Osteoblast (primary cell): ENCODE results near the gene FIZ1. TPM values are rescaled to one million over a fixed set of nuclear protein-coding genes. Genes with fewer than 3 reads are reported as not detected.

Experiments
- DNase-seq: peaks from one replicate; pipeline ENCODE4 v3.0.0; 2011; ENCODE audit warnings: low spot score, mixed read lengths; ENCODE audit not compliant: insufficient read length; ENCODE audit errors: missing footprints
- H2AFZ ChIP-seq: 2 replicates; pipeline ENCODE4 v1.6.0; 2011; ENCODE audit warnings: mild to moderate bottlenecking, low read length
- H3K27ac ChIP-seq: 2 replicates; pipeline ENCODE4 v1.5.1; 2011; ENCODE audit warnings: mild to moderate bottlenecking, low read depth, low read length, moderate library complexity
- H3K27me3 ChIP-seq: 2 replicates; pipeline ENCODE4 v1.6.0; 2012; ENCODE audit warnings: mild to moderate bottlenecking, control low read depth, inconsistent platforms, low read length, moderate library complexity; ENCODE audit not compliant: insufficient read depth
- H3K36me3 ChIP-seq: 2 replicates; pipeline ENCODE4 v1.5.1; 2011; ENCODE audit warnings: mild to moderate bottlenecking, low read length, control low read depth, moderate library complexity; ENCODE audit not compliant: insufficient read depth
- H3K4me1 ChIP-seq: 2 replicates; pipeline ENCODE4 v1.5.1; 2011; ENCODE audit warnings: mild to moderate bottlenecking, low read length, control low read depth, moderate library complexity; ENCODE audit not compliant: insufficient read depth
- H3K4me2 ChIP-seq: 2 replicates; pipeline ENCODE4 v1.6.0; 2011; ENCODE audit warnings: mild to moderate bottlenecking, low read length; ENCODE audit not compliant: insufficient read depth
- H3K4me3 ChIP-seq: fragments of 200-600 bp; sonication (generic); 3 replicates; pipeline ENCODE4 v1.5.1; 2012; ENCODE audit warnings: mild to moderate bottlenecking, low read length, inconsistent platforms; ENCODE audit not compliant: insufficient read depth
- H3K79me2 ChIP-seq: 2 replicates; pipeline ENCODE4 v1.6.0; 2012; ENCODE audit warnings: mild to moderate bottlenecking, low read length, control low read depth, inconsistent platforms; ENCODE audit not compliant: insufficient read depth
- H3K9me3 ChIP-seq: 2 replicates; pipeline ENCODE4 v1.5.1; 2011; ENCODE audit warnings: low read depth, low read length, control low read depth
- H4K20me1 ChIP-seq: 2 replicates; pipeline ENCODE4 v1.6.0; 2012; ENCODE audit warnings: mild to moderate bottlenecking, low read length, control low read depth; ENCODE audit not compliant: insufficient read depth
- total RNA-seq: library from RNA; depleted of rRNA; stranded (reverse); fragments of >200 nt; gene quantifications from 2 replicates; pipeline ENCODE4 v1.2.3, GENCODE V29; 2012
- TF ChIP-seq, protein P1 (sequence below): IDR thresholded peaks from 2 replicates; pipeline ENCODE4 v1.5.1; 2011; ENCODE audit warnings: mild to moderate bottlenecking, low read depth, low read length, moderate library complexity; ENCODE audit errors: extremely low read depth

FIZ1 gene
- total RNA-seq, 1 donor, result 3.6 TPM

DNA sequence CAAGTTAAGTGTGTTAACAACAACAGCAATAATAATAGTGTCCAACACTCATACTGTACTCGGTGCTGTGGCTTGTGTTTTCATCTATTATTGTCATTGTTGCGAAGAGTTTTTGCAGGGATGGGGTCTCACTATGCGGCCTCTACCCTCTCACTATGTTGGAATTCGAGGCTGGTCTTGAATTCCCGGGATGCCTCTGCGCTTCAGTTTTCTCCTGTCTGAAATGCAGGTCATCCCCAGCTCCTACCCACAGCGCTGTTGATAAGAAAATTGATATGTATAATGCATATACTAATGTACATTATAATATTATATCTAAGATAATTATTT, 49.0 kb downstream of the FIZ1 start:
- peak overlapping the region; percentile 87 for H3K27ac ChIP-seq
- no peaks in the 10 kb centered on the region for H3K27me3 ChIP-seq
- H3K9me3 ChIP-seq, result no peaks in the 10 kb centered on the region
- DNase-seq, result peak; percentile 2
- peak overlapping the region; percentile 40 for H3K4me3 ChIP-seq
- H3K79me2 ChIP-seq, result no peaks in the 10 kb centered on the region
- no peaks in the 10 kb centered on the region for H4K20me1 ChIP-seq
- TF ChIP-seq, protein P1, sequence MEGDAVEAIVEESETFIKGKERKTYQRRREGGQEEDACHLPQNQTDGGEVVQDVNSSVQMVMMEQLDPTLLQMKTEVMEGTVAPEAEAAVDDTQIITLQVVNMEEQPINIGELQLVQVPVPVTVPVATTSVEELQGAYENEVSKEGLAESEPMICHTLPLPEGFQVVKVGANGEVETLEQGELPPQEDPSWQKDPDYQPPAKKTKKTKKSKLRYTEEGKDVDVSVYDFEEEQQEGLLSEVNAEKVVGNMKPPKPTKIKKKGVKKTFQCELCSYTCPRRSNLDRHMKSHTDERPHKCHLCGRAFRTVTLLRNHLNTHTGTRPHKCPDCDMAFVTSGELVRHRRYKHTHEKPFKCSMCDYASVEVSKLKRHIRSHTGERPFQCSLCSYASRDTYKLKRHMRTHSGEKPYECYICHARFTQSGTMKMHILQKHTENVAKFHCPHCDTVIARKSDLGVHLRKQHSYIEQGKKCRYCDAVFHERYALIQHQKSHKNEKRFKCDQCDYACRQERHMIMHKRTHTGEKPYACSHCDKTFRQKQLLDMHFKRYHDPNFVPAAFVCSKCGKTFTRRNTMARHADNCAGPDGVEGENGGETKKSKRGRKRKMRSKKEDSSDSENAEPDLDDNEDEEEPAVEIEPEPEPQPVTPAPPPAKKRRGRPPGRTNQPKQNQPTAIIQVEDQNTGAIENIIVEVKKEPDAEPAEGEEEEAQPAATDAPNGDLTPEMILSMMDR, result no peak
- H3K4me2 ChIP-seq, result peak overlapping the region; percentile 73
- H3K4me1 ChIP-seq, result peaks cover 43% of the 10 kb centered on the region
- peak overlapping the region; percentile 74 for H2AFZ ChIP-seq
- no peaks in the 10 kb centered on the region for H3K36me3 ChIP-seq

DNA sequence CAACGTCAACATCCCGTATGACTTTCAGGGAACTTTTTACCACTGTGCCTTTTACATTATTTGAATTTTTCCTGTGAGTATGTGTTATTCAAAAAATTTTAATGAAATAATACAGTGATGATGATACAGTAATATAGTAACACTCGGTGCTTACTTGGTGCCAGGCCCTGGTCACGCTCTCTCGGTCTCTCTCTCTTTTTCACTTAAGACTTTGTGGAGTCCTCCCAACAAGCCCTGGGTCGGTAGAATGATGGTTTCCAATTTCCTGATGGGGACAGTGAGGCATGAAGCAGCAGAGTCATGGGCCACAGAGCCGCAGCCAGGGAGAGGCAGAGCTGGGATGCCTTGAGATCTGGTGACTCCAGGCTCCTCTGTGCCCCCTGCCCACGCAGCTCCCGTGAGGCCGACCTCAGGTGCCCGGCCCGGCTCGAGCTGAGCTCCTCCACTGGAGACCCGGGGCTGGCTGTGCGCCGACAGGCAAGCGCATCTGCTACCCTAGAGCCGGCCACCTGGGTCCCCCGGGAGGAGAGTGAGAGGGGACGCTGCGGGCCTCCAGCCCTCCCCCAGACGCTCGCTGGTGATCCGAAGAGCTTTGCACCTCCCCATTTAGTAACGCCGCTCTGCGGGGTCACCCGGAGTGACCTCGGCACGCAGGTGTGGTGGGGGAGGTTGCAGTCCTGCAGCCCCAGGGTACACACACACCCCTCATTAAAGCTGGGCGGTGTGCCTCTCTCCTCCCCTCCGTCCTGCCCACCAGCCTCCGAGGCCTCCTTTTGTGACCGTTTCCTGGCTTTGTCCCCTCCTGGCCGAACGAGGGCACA, 49.6 kb downstream of the FIZ1 start:
- Histone ChIP-seq H4K20me1 (no peaks in the 10 kb centered on the region), H3K36me3 (no peaks in the 10 kb centered on the region), H3K9me3 (no peaks in the 10 kb centered on the region), H3K27me3 (no peaks in the 10 kb centered on the region), H2AFZ (peak overlapping the region; percentile 74), H3K79me2 (no peaks in the 10 kb centered on the region), H3K4me1 (peaks cover 43% of the 10 kb centered on the region), H3K4me3 (peak overlapping the region; percentile 40), H3K27ac (peak overlapping the region; percentile 87), H3K4me2 (peak overlapping the region; percentile 73)
- DNase-seq, result peak; percentile 97
- TF ChIP-seq, protein P1, result peak; percentile 8

DNA sequence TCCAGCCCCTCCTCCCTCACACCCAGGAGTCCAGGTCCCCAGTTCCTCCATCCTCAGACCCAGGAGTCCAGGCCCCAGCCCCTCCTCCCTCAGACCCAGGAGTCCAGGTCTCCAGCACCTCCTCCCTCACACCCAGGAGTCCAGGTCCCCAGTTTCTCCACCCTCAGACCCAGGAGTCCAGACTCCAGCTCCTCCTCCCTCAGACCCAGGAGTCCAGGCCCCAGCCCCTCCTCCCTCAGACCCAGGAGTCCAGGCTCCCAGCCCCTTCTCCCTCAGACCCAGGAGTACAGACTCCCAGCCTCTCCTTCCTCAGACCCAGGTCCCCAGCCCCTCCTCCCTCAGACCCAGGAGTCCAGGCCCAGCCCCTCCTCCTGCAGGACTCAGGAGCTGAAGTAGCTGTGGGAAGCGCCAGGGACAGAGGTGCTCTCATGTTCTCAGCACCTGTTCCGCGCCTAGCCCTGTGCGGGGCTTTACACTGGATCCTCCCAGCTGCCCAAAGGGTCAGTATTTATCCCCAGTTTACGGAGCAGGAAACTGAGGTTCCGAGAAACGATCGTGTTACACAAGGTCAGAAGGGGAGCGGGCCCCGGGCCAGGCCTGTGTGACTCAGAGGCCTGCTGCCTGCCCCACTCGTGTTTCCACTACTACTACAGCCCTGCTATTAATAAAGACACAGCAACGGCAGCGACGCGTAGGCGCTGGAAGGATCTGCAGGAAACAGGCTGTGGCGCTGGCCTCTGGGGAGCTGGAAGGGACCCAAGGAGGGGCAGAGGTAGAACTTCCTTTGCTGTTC, 52.3 kb downstream of the FIZ1 start:
- DNase-seq, result peak; percentile 97
- TF ChIP-seq, protein P1, result no peak
- peak overlapping the region; percentile 65 for H3K4me2 ChIP-seq
- H3K4me1 ChIP-seq, result peaks cover 25% of the 10 kb centered on the region
- H2AFZ ChIP-seq, result no peak overlapping the region
- H3K27ac ChIP-seq, result peak overlapping the region; percentile 84
- no peaks in the 10 kb centered on the region for H3K27me3 ChIP-seq
- peak overlapping the region; percentile 16 for H3K4me3 ChIP-seq
- H3K9me3 ChIP-seq, result no peaks in the 10 kb centered on the region
- no peaks in the 10 kb centered on the region for H3K79me2 ChIP-seq
- H4K20me1 ChIP-seq, result no peaks in the 10 kb centered on the region
- no peaks in the 10 kb centered on the region for H3K36me3 ChIP-seq

DNA sequence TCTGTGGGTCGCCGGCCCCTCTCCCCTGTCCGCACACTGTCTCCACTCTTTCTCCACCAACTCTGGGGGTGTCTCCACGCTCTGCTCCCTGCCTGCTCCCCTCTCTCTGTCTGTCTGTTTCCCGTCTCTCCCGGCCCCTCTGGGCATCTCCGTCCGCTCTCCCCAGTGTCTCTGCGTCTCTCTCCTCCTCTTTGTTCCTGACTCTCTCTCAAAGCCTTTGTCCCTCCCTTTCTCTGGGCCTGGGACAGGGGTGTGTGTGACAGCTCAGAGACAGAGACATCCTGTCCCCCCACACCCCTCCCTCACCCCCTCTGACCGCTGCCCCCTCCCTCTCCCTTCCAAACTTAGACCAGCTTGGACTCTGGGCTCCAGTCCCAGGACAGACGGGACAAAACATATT, 53.3 kb downstream of the FIZ1 start:
- Histone ChIP-seq H3K27ac (no peak overlapping the region), H3K79me2 (no peaks in the 10 kb centered on the region), H3K36me3 (no peaks in the 10 kb centered on the region), H3K9me3 (no peaks in the 10 kb centered on the region), H2AFZ (no peak overlapping the region), H4K20me1 (no peaks in the 10 kb centered on the region), H3K4me2 (no peak overlapping the region), H3K27me3 (no peaks in the 10 kb centered on the region), H3K4me1 (peaks cover 25% of the 10 kb centered on the region), H3K4me3 (no peak overlapping the region)
- TF ChIP-seq, protein P1, result no peak
- peak; percentile 79 for DNase-seq
